K562 treated with DMSO at 1 percent for 12 hours (cell line): ENCODE results near the gene SEMA4F. TPM values are rescaled to one million over a fixed set of nuclear protein-coding genes. Genes with fewer than 3 reads are reported as not detected.

Experiments used
- total RNA-seq: library from RNA; unstranded; fragments of 300-600 nt; gene quantifications from 2 replicates; pipeline ENCODE4 v1.2.3, GENCODE V29; 2022; ENCODE audit not compliant: insufficient read depth

Gene SEMA4F
- 5.5 and 11.2 TPM in 2 replicates for total RNA-seq

GRCh38 chr2:74653985-74654882 lies at the start of gene SEMA4F:
Gene SEMA4F (plus strand): TSS chr2:74654247. CDS start chr2:74654377, 130 bp downstream.

GRCh38 chr2:74648009-74648443 lies 6.0 kb upstream of the SEMA4F start, which contains the start of gene M1AP:
Gene M1AP (minus strand): TSS chr2:74648330. CDS start chr2:74640275, 8,055 bp downstream.

Other genes starting within 250 kb of the SEMA4F start
- gene C2orf81, start 232.6 kb upstream of the SEMA4F start, total RNA-seq, result 0.34 TPM in 1 of 2 replicates, not detected in the other
- gene WDR54, start 232.5 kb upstream of the SEMA4F start, total RNA-seq, result 10.1 and 19.4 TPM in 2 replicates
- 5.8 and 7.7 TPM in 2 replicates for gene RTKN, start 212.3 kb upstream of the SEMA4F start, total RNA-seq
- gene INO80B, start 199.2 kb upstream of the SEMA4F start, total RNA-seq, result 5.4 and 10.6 TPM in 2 replicates
- gene WBP1, start 195.8 kb upstream of the SEMA4F start, total RNA-seq, result 53.6 and 54.1 TPM in 2 replicates
- gene MOGS, start 188.9 kb upstream of the SEMA4F start, total RNA-seq, result 54.2 and 80.9 TPM in 2 replicates
- 56.6 and 70.8 TPM in 2 replicates for gene MRPL53, start 181.6 kb upstream of the SEMA4F start, total RNA-seq
- 4.3 and 9.0 TPM in 2 replicates for gene CCDC142, start 171.2 kb upstream of the SEMA4F start, total RNA-seq
- 8.3 and 23.7 TPM in 2 replicates for gene TTC31, start 171.2 kb upstream of the SEMA4F start, total RNA-seq
- 8.2 and 9.1 TPM in 2 replicates for gene LBX2, start 154.6 kb upstream of the SEMA4F start, total RNA-seq
- gene PCGF1, start 146.6 kb upstream of the SEMA4F start, total RNA-seq, result 26.0 and 26.8 TPM in 2 replicates
- gene TLX2, start 139.8 kb upstream of the SEMA4F start, total RNA-seq, result not detected in 2 replicates
- gene DQX1, start 128.0 kb upstream of the SEMA4F start, total RNA-seq, result 0.90 TPM in 1 of 2 replicates, not detected in the other
- gene AUP1, start 124.5 kb upstream of the SEMA4F start, total RNA-seq, result 125 and 158 TPM in 2 replicates
- gene HTRA2, start 124.3 kb upstream of the SEMA4F start, total RNA-seq, result 63.8 and 75.8 TPM in 2 replicates
- gene LOXL3, start 100.3 kb upstream of the SEMA4F start, total RNA-seq, result 0.74 TPM in 1 of 2 replicates, not detected in the other
- 39.5 and 41.0 TPM in 2 replicates for gene DOK1, start 99.5 kb upstream of the SEMA4F start, total RNA-seq
- gene M1AP, start 5.9 kb upstream of the SEMA4F start, total RNA-seq, result 0.51 TPM in 1 of 2 replicates, not detected in the other
- gene HK2, start 179.9 kb downstream of the SEMA4F start, total RNA-seq, result 1.4 and 4.3 TPM in 2 replicates